HepG2 (cell line): ENCODE results near the gene ZNF275. TPM values are rescaled to one million over a fixed set of nuclear protein-coding genes. Genes with fewer than 3 reads are reported as not detected.
"Not testable (repeated sequence)": the region's sequence is repeated elsewhere in the genome, so short reads cannot be mapped to it uniquely, and the experiment has no call there.

Source experiments
- ATAC-seq: fragments of 200-7000 bp; cut with Tn5 transposase; 3 replicates; pipeline ENCODE4 v1.9.1; 2020; ENCODE audit warnings: mild to moderate bottlenecking, moderate library complexity
- BruUV-seq: library from RNA; stranded (reverse); fragments of 400-500 nt; replicated peaks from 2 replicates; lab custom pipeline; 2021; lab: Mats Ljungman, UMichigan
- CTCF ChIA-PET: fragments of 300-600 bp; formaldehyde crosslinking; extraction: SDS; loops from one replicate; lab custom pipeline; 2021; ENCODE audit warnings: low total read pairs, inconsistent platforms, low intra/inter-chr PET ratio; lab: Yijun Ruan, JAX
- POLR2A ChIA-PET: fragments of 350-600 bp; sonication (Branson Sonifier 250); formaldehyde crosslinking; loops from one replicate; lab custom pipeline; 2020; ENCODE audit warnings: antibody characterized with exemption, inconsistent platforms; lab: Yijun Ruan, JAX
- DNase-seq: peaks from one replicate; pipeline ENCODE4 v3.0.0-alpha.2; 2015; ENCODE audit warnings: low spot score
- FAIRE-seq: peaks from 3 replicates; lab custom pipeline; 2011; peaks lifted over from hg19 to GRCh38; lab: Jason Lieb, UNC
- H2AFZ ChIP-seq: one replicate; pipeline ENCODE4 v1.6.1; 2011; ENCODE audit warnings: low read length, inconsistent platforms
- H3K27ac ChIP-seq: fragments of 300-600 bp; 3 replicates; pipeline ENCODE4 v1.8.0; 2011; ENCODE audit warnings: mixed run types, mild to moderate bottlenecking, mixed read lengths, low read length, inconsistent platforms; ENCODE audit not compliant: insufficient read depth; ENCODE audit errors: extremely low read length
- H3K27me3 ChIP-seq, 2 experiments: fragments of 200-600 bp in 1 of 2; 2 replicates in 1 of 2; 3 replicates in 1 of 2; pipeline versions ENCODE4 v1.6.0 to v1.8.0; 2011; ENCODE audit warnings: low read length in 2 of 2, mild to moderate bottlenecking in 2 of 2, moderate library complexity in 2 of 2, inconsistent platforms in 1 of 2; ENCODE audit not compliant: insufficient read depth in 2 of 2, control insufficient read depth in 1 of 2
- H3K36me3 ChIP-seq, 2 experiments: fragments of 200-600 bp in 1 of 2; replicated peaks in 1 of 2; 2 replicates in 1 of 2; 3 replicates in 1 of 2; pipeline versions ENCODE4 v1.5.1 to v1.8.0; 2011; ENCODE audit warnings: low read length in 2 of 2, inconsistent platforms in 1 of 2; ENCODE audit not compliant: insufficient read depth in 2 of 2, control insufficient read depth in 1 of 2
- H3K4me1 ChIP-seq: 2 replicates; pipeline ENCODE4 v1.5.1; 2012; ENCODE audit warnings: low read length, inconsistent platforms; ENCODE audit not compliant: insufficient read depth
- H3K4me2 ChIP-seq: 2 replicates; pipeline ENCODE4 v1.6.0; 2011; ENCODE audit warnings: low read depth, low read length, inconsistent platforms
- H3K4me3 ChIP-seq, 3 experiments: fragments of 200-600 bp in 1 of 3; sonication (generic), shearing (Covaris generic) in 1 of 3; replicated peaks in 1 of 3; 2 replicates each; pipeline ENCODE4 v1.5.1; 2011 to 2016; ENCODE audit warnings: low read length in 3 of 3, inconsistent platforms in 2 of 3, low read depth in 2 of 3, mild to moderate bottlenecking in 2 of 3, control low read depth in 1 of 3, mixed read lengths in 1 of 3; ENCODE audit not compliant: insufficient read depth in 1 of 3
- H3K79me2 ChIP-seq: one replicate; pipeline ENCODE4 v1.6.1; 2011; ENCODE audit warnings: low read length, inconsistent platforms; ENCODE audit not compliant: insufficient read depth
- H3K9ac ChIP-seq: 2 replicates; pipeline ENCODE4 v1.6.0; 2011; ENCODE audit warnings: mild to moderate bottlenecking, low read depth, low read length, inconsistent platforms; ENCODE audit not compliant: insufficient read depth
- H3K9me3 ChIP-seq: 2 replicates; pipeline ENCODE4 v1.5.1; 2012; ENCODE audit warnings: mild to moderate bottlenecking, low read length
- H4K20me1 ChIP-seq: 2 replicates; pipeline ENCODE4 v1.6.0; 2011; ENCODE audit warnings: inconsistent platforms, mild to moderate bottlenecking, low read length, moderate library complexity; ENCODE audit not compliant: insufficient read depth
- WGBS: methylation state at CpG from one replicate; pipeline ENCODE4 v1.1.6; 2017; ENCODE audit warnings: low lambda C conversion rate; 5-methylcytosine and 5-hydroxymethylcytosine counted together
- in situ Hi-C: cut with HindIII; loops from 2 replicates; pipeline ENCODE4 v1.10.0; 2017; ENCODE audit warnings: low pct_unique_long_range_greater_than_20kb; ENCODE audit not compliant: extremely low pct_ligation_motif_present
- intact Hi-C: fragments of 100-400 bp; cut with micrococcal nuclease; formaldehyde crosslinking; loops from one replicate; pipeline ENCODE4 v1.10.0; 2022; ENCODE audit not compliant: unreplicated experiment
- polyA plus RNA-seq, 8 experiments: library from polyadenylated mRNA; depleted of rRNA in 3 of 8; stranded (reverse) in 7 of 8; unstranded in 1 of 8; fragments of >200 nt; fragmentation: Illumina TruSeq in 4 of 8; extraction: Trizol in 4 of 8; gene quantifications; 2 replicates each; pipeline versions ENCODE4 v1.2.1 to v1.2.3, GENCODE V29; 2011 to 2016; ENCODE audit warnings: low read depth in 4 of 8, missing spikeins in 1 of 8, mixed read lengths in 1 of 8; ENCODE audit not compliant: insufficient read depth in 1 of 8
- total RNA-seq, 5 experiments: library from RNA; depleted of rRNA; stranded (reverse); fragments of >200 nt; fragmentation: Illumina TruSeq; extraction: Trizol; gene quantifications; 2 replicates each; pipeline ENCODE4 v1.2.3, GENCODE V29; 2016; ENCODE audit warnings: low read depth in 1 of 5
- TF ChIP-seq, protein P1 (sequence below): sonication (generic); formaldehyde crosslinking; IDR thresholded peaks from 2 replicates; pipeline ENCODE4 v1.9.0; 2021; ENCODE audit warnings: mild to moderate bottlenecking, missing genetic modification reagents

The ZNF275 gene
- total and polyA plus RNA-seq, 2 of the 13 experiments (the other 11 are each of a cell fraction or from before 2014, with no cell fraction given) = 6.4 to 11.8 TPM

DNA sequence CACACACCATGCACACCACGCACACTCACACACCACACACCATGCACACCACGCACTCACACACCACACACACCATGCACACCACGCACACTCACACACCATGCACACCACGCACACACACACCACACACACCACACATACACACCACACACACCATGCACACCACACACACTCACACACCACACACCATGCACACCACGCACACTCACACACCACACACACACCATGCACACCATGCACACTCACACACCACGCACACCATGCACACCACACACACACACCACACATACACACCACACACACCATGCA is 55.5 kb downstream of the ZNF275 start:
- BruUV-seq, DNase-seq, FAIRE-seq, H3K4me3 ChIP-seq, CTCF ChIA-PET, H3K9me3 ChIP-seq, H2AFZ ChIP-seq, H3K79me2 ChIP-seq, in situ Hi-C loops, H3K36me3 ChIP-seq, POLR2A ChIA-PET, H3K27me3 ChIP-seq, H3K9ac ChIP-seq, H3K4me2 ChIP-seq, ATAC-seq, H4K20me1 ChIP-seq, intact Hi-C loops, H3K4me1 ChIP-seq, H3K27ac ChIP-seq: not testable (repeated sequence)
- 96% methylated on average over 6 of the region's 6 CpGs for WGBS
- TF ChIP-seq, protein P1, sequence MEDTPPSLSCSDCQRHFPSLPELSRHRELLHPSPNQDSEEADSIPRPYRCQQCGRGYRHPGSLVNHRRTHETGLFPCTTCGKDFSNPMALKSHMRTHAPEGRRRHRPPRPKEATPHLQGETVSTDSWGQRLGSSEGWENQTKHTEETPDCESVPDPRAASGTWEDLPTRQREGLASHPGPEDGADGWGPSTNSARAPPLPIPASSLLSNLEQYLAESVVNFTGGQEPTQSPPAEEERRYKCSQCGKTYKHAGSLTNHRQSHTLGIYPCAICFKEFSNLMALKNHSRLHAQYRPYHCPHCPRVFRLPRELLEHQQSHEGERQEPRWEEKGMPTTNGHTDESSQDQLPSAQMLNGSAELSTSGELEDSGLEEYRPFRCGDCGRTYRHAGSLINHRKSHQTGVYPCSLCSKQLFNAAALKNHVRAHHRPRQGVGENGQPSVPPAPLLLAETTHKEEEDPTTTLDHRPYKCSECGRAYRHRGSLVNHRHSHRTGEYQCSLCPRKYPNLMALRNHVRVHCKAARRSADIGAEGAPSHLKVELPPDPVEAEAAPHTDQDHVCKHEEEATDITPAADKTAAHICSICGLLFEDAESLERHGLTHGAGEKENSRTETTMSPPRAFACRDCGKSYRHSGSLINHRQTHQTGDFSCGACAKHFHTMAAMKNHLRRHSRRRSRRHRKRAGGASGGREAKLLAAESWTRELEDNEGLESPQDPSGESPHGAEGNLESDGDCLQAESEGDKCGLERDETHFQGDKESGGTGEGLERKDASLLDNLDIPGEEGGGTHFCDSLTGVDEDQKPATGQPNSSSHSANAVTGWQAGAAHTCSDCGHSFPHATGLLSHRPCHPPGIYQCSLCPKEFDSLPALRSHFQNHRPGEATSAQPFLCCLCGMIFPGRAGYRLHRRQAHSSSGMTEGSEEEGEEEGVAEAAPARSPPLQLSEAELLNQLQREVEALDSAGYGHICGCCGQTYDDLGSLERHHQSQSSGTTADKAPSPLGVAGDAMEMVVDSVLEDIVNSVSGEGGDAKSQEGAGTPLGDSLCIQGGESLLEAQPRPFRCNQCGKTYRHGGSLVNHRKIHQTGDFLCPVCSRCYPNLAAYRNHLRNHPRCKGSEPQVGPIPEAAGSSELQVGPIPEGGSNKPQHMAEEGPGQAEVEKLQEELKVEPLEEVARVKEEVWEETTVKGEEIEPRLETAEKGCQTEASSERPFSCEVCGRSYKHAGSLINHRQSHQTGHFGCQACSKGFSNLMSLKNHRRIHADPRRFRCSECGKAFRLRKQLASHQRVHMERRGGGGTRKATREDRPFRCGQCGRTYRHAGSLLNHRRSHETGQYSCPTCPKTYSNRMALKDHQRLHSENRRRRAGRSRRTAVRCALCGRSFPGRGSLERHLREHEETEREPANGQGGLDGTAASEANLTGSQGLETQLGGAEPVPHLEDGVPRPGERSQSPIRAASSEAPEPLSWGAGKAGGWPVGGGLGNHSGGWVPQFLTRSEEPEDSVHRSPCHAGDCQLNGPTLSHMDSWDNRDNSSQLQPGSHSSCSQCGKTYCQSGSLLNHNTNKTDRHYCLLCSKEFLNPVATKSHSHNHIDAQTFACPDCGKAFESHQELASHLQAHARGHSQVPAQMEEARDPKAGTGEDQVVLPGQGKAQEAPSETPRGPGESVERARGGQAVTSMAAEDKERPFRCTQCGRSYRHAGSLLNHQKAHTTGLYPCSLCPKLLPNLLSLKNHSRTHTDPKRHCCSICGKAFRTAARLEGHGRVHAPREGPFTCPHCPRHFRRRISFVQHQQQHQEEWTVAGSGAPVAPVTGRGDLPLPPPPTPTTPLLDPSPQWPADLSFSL = peak; percentile 59
